NCI-H524 treated with DMSO at 0.1 percent for 48 hours (cell line): ENCODE measurements around the gene ENTPD7.

Experiments
- DNase-seq: peaks from one replicate; lab custom pipeline; 2025; lab: John Stamatoyannopoulos, UW

Gene ENTPD7

GRCh38 chr10:99748823-99749451 lies 89.6 kb downstream of the ENTPD7 start:
- DNase-seq = no peak

GRCh38 chr10:99750641-99751040 lies 91.3 kb downstream of the ENTPD7 start:
- no peak for DNase-seq

- DNase-seq = no peak
These were observed 95.4 kb downstream of the ENTPD7 start for GRCh38 chr10:99754670-99755069.
